T-helper 9 cell (primary cell): ENCODE data around the gene ZNF35.

Source experiments
- DNase-seq: peaks from one replicate; pipeline ENCODE4 v3.0.0-alpha.2; 2020

ZNF35 gene

DNA sequence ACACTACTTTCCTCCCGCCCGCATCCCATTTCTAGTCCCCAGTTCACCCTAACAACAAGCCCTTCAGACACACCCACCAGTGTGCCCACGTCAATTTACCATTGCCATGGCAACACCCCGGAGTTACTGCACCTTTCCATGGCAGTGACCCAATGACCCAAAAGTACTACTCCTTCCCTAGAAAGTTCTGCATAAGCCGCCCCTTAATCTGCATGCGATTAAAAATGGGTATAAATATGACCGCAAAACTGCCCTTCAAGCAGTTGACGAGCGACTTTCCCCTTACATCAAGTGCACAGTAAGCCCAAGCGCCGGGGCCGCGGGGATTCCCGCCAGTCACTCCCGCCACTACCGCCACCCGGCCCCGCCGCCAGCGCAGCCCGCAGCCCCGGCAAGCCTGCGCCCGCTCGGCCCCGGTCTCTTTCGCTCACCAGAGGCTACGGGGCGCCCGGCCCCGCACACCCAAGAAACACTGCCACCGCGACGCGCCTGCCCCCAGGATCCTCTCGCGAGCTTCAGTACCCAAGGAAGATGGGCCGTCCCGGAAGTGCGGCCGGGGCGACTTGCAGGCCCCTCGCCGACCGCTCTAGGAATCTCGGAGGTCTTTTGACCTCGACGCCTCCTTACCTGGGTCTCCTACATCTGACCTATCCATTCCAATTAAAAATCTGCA is 36.7 kb downstream of the ZNF35 start:
- DNase-seq: no peak

DNA sequence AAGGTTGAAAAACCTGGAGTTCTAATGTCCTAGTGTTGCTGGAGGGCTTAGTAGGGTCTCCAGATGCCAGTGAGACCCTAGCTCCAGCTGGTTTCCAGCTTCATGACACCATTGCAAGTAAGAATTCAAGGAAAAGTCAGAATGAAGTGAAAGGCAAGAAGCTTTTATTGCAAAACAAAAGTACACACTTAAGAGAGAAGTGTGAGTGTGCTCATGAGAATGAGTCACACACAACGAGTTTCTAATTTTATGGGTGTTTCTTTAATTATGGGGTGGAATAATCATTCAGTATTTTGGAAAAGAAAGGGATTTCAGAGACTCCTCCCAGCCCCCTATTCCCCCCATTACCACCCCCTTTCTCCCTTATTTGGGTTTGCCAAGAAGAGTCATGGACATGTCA is 39.4 kb downstream of the ZNF35 start:
- no peak for DNase-seq
